Vagina (tissue), 2 donors: ENCODE data around the gene KIF7.

ENCODE experiments used
- CTCF ChIP-seq, 3 experiments: fragments of 450-650 bp in 2 of 3; fragments of 200-600 bp in 1 of 3; sonication (generic) in 1 of 3; IDR thresholded peaks; one replicate each; pipeline ENCODE4 v1.5.1; 2017 to 2019; ENCODE audit warnings: antibody characterized with exemption in 3 of 3, mild to moderate bottlenecking in 2 of 3, moderate library complexity in 2 of 3
- POLR2A ChIP-seq, 2 donors: fragments of 450-650 bp; IDR thresholded peaks; one replicate each; pipeline ENCODE4 v1.6.1; 2017; ENCODE audit warnings: antibody characterized with exemption in 2 of 2, mild to moderate bottlenecking in 2 of 2, moderate library complexity in 2 of 2
- POLR2AphosphoS5 ChIP-seq, 2 donors: sonication (generic); formaldehyde crosslinking; IDR thresholded peaks; one replicate each; pipeline ENCODE4 v1.9.0; 2017; ENCODE audit warnings: antibody characterized with exemption in 2 of 2, mild to moderate bottlenecking in 2 of 2, low read depth in 1 of 2; ENCODE audit not compliant: insufficient read depth in 1 of 2

DNA sequence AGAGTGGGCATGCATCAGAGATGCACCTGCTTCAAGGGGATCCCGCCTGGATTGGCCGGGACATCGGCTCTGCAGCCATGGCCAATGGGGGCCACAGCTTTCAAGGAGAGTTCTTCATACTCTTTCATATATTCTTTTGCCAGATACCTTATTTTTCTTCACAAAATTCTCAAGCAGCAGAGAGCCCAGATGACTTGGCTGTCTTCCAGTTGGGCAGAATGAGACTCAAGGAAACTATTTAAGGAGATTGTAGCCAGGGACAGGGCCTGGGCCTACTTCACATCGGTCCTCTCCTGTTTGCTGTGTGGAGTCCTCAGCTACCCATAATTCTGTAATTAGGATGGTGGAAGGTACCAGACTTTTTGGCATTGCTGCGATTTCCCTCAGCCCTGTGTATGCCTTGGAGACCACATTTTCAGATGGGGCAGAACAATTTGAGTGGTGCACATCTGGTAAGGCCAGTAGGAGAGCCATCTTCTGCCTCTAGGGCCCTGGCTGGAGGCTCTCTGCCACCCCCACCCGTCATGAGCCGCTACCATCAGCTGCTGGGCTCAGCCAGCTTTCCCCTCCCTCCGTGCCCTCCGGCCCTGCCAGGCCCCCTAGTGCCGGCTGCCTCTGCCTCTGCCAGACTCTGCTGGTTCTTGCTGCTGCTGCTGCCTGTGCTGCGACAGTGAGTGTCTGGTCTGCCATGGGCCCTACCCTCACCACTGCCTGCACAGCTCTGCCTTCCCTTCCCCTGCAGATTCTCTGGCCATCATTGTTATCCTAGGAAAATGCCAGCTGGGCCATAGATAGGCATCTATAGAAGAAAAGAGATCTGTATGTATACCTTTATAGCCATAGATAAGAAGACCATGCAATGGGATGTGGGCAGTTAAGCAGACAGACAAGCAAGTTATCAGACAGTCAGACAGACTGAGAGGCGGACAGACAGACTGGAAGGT, 17.2 kb upstream of the KIF7 start:
- no peak for TF ChIP-seq POLR2A (IDR thresholded peaks at IDR 0.05)
- TF ChIP-seq POLR2AphosphoS5 (IDR thresholded peaks at IDR 0.05; ENCODE audit: insufficient read depth in 1 of 2, low read depth in 1 of 2): no peak
- no peak for TF ChIP-seq CTCF (IDR thresholded peaks at IDR 0.05)
